Putamen (tissue), 1 donor: ENCODE results near the gene SLFNL1.

Experiments used
- DNase-seq: peaks from one replicate; pipeline ENCODE4 v3.0.0-alpha.2; 2016; ENCODE audit warnings: low spot score

SLFNL1 gene

DNA sequence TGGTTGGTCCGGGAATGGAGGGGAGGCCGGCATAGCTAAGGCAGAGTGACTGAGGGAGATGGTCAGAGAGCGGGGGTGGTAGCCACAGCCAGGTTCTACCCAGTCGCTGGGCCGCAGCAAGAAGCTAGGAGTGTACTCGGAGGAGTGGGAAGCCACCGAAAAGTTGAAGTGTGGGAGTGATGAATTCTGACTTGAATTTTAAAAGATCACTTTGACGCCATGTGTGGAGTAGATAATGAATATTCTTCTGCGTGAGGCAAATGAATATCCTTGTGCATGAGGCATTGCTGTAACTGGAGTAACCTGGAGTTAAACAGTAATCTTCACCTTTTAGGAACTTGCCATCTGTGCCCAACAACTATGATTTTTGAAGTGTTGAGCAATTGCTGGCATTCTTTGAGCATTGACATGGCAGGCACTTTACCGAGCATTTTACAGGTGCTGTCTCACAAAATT lies 35.2 kb downstream of the SLFNL1 start:
- DNase-seq = peak; percentile 68

DNA sequence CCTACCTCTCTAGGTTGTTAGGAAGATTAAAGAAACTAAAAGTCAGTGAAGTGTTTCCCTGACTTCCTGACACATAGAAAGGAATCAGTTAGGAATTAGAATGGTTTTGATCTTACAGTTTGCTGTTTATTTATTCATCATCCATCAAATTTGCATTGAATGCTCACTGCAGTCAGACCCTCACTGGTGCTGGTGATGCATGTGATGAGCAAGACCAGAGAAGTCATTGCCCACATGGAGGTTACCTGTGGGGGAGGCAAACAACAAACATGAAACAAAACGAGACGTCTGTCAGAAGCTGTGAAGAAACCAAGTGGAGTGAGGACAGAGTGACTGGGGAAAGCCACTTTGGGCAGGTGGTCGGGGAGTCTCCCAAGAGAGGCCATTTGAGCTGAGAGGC lies 35.6 kb downstream of the SLFNL1 start:
- no peak for DNase-seq

DNA sequence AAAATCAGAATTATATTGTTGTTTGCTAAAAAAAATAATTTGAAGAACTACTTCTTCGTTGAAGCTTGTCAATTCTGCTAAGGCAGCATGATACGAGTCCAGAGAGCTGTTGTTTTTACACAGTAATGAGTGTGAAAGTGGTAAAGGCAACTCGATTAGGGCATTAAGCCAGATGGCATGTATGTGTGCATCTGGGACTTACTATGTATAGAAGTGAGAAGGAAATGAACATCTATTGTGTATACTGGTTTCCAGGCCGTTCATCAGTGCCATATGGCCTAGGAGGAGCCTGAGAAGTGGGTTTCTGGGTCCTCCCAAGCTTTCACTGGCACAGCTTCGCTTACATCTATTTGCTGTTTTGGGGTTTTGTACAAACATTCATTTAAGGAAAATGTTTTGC lies 36.4 kb downstream of the SLFNL1 start:
- no peak for DNase-seq

DNA sequence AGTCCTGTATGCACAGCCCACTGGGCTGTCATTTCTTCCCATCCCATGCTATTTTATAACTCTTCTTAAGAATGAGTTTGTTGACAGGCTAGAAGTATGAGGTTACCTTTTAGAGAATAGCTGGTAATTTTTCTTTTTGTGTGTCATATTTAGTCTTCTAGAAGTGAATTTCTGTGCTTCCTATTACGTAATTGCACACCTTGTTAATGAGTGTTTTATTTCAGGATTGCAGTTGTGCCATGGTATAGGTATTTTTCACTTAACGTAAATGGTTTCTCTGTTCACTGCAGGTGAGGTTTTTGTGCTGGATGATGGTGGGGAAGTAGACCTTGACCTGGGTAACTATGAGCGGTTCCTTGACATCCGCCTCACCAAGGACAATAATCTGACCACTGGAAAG lies 37.0 kb downstream of the SLFNL1 start:
- DNase-seq = no peak

DNA sequence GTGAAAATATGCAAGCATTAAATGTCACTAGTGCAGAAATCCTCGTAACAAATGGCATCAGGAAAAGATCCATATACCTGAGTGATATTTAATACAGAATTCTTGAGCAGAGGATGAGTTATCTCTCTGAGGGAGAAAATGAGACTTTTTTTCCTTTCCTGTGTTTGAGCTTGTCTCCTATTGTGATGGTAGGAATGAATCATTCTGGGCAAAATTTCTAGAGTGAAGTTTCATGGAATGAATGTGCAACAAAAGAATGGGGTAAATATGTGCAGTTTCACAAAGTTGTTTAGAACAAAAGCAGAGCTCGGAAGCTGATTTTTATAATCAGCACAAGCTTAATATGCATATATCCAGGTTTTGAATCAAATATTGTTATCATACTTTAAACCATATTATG lies 37.5 kb downstream of the SLFNL1 start:
- DNase-seq = peak; percentile 39

DNA sequence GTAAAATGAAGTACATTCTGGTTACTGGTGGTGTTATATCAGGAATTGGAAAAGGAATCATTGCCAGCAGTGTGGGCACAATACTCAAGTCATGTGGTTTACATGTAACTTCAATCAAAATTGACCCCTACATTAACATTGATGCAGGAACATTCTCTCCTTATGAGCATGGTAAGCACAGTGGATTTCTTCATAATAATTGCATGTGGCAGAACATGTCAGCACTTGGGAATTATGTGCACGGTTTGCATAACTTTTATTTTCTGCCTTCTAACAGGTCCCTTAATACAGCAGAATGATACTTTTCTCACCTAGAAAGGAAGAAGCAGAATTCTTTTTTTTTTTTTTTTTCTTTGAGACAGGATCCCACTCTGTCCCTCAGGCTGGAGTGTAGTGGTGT lies 38.2 kb downstream of the SLFNL1 start:
- DNase-seq = no peak

DNA sequence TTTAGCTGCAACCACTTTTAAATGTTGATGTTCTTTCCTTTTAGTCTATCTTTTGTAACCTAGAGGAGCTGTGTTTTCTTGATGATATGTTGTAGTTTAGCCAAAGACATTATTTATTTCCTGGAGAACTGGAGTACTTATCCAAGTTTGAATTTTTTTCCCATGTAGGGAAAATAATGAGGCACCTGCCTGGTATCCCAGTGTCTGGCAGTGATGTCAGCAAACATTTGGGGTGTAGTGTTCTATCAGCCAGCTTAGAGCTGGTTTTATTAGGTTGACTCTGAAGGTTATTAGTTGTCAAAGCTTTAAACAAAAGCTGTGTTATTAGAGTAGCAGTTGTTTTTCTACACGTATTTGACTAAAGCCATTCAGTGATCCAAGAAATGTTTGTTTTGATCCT lies 38.8 kb downstream of the SLFNL1 start:
- DNase-seq = no peak

DNA sequence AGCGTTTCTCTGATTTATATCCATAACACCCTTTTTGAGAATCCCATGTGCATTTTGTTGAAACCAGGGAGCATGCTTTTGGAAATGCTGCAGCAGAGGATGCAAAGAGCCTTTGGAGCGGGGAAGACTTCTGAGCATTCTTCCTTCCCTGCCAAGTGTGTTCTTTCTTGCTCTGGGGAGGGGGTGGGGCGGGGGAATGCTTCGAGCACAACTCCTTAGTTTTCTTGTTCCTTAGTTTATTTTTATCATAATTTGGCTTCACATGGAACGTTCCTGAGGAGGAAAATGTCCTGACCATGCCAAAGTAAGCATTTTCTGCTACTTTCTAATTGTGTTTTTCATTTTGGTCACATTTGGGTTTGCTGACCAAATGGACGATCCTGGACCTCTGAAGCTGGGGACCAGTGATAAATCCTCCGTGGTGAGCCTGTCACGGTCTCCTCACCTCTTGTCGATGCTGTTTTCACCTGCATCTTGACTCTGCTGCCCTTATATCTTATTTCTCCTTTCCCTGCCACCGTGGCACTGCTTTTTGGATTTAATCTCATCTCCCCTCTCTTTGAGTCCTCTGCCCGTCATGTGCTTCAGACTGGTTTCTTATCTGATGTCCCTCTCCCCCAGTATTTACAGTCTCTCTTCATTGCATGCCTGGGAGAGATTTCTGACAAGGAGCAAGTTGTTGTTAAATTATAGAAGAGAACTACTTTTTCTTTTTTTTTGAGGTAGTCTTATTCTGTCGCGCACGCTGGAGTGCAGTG lies 39.7 kb downstream of the SLFNL1 start:
- DNase-seq = no peak

DNA sequence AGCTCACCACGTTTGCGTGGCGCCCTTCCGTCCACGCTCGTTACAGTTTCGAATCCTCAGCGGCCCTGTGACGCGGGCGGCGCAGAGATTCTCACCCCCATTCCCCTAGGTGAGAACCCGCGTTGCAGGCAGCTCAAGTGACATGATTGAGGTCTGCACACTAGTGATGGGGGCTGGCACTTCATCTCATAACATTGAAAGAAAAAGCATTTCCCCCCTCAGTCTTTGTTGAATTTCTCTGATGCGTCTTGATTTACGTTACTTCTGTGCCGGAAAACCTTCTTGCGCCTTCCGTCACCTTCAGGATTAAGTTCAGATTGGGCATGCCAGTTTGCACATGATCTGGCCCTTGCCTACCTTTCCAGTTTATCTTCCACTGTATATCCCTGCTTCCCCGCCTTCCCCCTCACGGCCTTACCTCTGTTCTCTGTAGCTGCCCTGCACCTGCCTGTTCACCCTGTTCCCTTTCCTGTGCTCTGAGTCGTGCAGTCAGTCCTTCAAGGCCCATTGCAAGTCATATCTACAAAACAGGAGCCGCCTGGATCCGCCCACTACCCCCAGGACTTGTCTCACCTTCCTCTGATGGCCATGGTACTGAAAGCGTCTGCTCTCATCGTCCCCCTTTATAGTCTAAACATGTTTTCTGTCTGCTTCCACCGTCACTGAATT lies 40.9 kb downstream of the SLFNL1 start:
- no peak for DNase-seq

DNA sequence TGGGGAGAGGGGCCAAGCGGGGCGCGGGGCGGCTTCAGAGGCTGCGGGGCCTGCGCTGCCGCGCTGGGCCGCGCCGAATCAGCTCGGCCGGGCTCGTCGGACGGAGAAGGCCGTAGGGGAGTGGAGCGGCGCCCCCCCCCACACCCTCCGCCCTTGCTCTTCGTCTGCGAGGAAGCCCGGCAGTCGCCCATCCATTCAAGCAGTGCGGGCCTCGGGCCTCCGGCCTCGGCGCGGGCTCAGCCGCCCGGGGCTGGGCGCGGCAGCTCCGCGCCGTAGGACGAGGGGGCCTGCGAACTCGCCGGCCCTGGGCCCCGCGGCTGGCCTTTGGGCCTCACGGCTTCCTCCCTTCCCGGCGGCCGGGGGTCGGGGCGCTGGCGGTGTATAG lies 41.5 kb downstream of the SLFNL1 start:
- DNase-seq = no peak

DNA sequence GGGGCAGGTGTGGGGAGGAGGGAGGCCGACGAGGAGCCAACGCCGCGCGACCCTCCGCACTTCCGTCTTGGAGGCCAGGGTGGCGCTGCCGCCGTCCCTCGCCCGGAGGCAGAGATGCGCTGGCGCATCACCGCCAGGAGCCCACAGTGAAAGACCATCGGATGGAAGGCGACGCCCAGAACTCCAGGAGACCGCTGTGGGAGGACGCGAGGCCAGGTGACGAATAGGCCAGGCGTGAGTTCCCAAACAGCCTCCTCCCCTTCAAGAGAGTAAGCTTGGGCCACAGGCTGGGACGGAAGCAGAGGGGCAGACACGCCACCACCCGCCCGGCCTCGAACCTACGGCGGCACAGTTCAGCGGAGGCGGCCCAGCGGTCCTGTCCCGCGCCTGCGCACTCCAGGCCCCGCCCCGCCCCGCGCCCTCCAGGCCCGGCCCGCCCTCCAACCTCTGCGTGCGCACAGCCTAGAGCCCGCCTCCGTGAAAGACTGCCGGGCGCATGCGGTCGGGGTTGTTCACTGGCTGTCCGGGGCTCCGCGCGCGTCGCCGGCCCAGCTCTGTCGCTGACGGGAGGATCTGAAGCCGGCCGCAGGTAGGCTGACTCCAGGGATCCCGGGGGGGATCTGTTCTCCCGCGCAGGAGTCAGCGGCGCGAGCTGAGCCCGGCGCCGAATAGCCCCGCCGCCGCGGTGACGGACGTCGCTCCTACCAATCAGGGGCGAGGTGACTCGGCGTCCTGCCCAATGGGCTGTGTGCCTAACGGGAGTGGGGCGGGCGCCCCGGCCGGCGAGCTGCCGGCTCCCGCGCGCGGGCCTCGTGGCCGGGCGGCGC lies 42.1 kb downstream of the SLFNL1 start, which contains the start of gene CTPS1:
TSS of gene CTPS1 (plus strand) at position 456 of the 827 bp plus-strand sequence. CDS start 3,595 bp downstream, outside the sequence.
- DNase-seq = peak; percentile 92

DNA sequence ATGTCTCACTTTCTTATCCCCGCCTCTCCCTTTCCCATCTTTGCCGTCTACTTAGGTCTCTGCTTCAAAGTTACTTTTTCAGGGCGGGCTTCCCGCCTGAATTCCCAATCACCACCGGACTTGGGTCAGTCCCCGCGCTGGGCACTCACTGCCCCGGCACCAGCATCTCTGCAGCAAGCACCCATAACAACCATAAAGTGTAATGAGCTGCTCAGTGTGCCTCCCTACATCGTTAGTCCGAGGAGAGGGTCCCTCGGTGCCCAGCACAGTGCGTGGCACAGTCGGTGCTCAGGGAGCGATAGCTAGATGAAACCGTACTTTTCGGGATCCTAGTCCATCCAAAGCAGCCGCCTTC lies 42.7 kb downstream of the SLFNL1 start:
- DNase-seq = no peak

DNA sequence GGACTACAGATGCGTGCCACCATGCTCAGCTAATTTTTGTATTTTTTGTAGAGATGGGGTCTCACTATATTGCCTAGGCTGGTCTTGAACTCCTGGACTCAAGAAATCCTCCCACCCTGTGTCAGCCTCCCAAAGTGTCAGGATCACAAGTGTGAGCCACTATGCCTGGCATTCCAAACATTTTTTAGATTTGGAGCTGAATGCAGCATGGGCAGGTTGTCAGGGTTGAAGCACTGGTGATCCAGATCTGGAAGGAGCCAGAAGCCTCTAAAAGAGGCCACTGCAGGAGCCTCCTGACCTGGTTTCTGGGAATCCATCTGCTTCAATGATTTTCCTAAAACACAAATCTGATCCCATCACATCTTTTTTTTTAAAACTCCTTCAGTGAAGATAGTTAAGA lies 43.8 kb downstream of the SLFNL1 start:
- no peak for DNase-seq

DNA sequence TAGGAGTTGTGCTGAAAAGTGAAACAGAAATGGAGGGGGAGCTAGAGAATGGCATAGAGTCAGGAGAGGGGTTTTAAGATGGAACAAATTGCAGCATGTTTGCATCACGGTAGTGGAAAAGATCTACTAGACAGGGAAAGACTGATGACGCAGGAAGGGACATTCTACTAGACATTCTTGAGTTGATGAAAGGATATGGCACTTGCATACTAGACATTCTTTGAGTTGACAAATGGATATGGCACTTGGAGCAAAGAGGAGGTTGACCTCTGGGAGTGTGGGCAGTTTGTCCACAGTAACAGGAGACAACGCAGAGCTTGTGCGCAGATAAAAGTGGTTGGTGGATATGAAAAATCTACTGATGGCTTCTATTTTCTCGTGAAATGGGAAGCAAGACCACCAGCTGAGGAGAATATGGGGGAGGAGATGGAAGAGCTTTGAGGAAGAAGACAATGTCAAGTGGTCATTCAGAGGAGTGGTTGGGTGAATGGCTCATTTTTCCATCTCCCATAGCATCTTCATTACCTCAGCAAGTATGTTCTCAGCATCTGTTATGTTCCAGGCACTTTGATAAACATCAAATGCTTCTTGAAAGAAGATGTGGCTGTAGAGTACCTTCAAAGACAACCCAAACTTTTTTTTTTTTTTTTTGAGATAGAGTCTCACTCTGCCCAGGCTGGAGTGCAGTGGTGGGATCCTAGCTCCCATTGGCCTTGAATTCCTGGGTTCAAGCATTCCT lies 44.4 kb downstream of the SLFNL1 start:
- no peak for DNase-seq

DNA sequence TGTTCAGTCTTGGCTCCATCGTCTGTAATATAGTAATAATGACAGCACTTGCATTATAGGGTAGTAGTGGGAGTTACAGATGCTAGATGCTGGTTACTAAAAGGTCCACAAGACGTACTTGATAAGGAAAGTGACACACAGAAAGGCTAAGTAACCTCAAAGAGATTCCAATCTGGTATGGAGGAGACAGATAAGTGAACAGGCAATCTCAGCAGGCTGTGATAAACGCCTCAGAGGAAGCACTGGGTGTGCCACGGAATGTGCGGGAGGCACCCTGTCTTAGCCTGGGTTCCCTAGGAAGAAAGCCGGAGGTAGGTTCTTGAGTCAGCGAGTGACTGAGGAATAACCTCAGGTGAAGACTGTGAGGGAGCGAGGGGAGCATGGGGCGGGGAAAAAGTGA lies 46.6 kb downstream of the SLFNL1 start:
- DNase-seq = no peak

DNA sequence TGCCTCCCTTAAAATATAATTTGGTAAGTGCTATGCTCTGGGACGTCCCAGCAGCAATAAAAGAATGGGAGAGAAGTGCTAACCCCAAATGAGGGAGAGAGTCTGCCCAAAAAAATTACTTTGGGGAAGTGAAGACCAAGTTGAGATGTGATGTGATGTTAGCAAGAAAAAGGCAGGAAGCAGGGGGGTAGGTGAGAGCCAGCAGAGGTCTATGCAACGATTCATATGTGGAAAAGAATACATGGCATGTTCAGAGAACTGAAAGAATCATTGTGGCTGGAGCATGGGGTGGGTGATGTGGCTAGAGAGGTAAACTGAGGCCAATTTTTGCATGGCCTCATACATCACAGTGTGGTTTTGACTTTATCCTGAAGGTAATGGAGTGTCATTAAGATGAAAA lies 47.6 kb downstream of the SLFNL1 start:
- DNase-seq = no peak

DNA sequence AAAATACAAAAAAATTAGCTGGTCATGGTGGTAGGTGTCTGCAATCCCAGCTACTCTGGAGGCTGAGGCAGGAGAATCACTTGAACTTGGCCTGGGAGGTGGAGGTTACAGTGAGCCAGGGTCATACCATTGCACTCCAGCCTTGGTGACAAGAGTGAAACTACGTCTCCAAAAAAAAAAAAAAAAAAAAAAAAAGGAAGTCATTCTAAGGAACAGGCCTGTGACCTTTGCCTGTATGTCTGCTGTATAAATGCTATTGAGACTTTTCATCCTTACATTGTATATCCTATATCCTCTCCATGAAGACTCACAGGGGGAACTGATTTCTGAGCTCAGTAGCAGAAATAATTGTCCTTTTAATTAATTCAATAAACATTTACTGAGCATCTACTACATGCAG lies 49.6 kb downstream of the SLFNL1 start:
- no peak for DNase-seq

DNA sequence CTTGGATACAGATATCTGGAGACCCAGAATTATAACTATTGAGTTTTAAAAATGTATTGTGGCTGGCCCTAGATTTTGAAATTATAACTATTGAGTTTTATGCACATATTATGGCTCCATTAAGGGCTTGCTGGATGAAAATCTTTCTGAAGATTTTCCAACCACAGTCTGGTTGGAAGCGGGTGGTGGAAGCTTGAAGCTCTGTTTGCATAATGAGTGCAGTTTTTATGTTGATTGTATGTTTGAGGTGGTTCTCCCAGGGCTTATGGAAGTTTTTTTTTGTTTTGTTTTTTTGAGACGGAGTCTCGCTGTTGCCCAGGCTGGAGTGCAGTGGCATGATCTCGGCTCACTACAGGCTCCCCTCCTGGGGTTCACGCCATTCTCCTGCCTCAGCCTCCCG lies 52.1 kb downstream of the SLFNL1 start:
- DNase-seq = no peak

DNA sequence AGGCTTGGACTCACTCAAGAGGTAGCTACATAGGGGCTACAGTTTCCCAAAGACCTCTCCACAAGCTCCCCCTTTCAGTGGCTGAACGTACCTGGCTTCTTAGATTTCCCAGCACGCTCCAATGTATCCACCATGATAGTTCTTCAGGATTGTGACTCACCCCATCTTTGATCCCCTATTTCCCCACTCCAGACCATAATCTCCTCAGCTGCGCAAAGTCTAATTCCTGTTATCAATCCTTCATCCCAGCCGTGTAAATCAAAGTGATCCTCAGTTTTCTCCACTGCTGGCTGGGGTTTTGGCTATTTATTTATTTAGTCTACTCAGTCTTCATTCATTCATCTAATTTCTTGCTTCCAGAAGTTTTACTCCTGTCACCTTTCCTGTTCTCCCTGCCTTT lies 55.1 kb downstream of the SLFNL1 start:
- DNase-seq = no peak
